Measurements from ENCODE around the gene DOK5.

DOK5 gene

GRCh38 chr20:54515793-54516628, 40.6 kb downstream of the DOK5 start:
- ATAC-seq, result no peak

DNA sequence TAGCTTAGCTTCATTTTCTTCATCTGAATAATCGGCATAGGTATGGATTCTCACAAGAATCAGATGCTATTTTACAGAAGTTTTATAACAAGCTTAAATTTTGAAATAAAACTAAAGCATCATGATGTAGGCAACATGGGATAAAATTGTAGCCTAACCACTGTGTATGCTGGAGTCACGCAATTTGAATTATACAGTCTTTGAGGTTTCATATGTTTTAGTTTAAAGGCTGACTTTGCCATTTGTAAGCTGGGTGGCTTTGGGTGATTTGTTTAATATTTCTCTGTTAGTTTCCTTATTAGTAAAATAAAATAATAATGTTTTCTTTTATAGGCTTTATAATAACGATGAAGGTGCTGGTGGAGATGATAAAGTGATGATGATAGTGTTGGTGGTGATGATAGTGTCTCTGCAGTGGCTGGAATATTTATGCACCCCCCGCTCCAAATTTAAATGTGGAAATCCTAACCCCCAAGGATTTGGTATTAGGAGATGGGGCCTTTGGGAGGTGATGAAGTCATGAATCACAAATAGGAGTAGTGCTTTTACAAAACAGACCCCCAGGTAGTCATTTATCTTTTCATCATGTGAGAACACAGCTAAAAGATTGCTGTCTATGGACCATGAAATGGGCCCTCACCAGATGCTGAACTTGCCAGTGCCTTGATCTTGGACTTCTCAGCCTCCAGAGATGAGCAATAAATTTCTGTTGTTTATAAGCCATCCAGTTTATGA, 42.0 kb downstream of the DOK5 start:
- no peak for ATAC-seq

DNA sequence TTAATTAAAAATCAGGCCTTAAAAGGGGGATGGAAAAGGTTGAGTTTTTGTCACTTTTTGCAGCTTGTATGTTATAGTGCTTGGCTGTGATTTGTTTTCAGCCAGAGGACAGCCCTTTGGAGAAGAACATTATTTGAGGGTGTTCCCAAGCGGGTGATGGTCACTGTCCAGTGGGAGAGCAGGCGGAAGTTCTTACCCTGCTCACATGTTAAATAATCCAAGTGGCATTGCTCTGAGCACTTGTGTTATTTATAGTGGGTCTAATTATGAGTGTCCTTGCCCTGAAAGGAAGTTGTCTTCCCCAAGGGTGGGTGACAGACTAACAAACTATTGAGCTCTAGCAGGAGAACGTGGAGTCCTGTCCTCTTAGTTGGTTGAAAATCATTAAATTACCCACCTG, 49.5 kb downstream of the DOK5 start:
- ATAC-seq, result no peak

DNA sequence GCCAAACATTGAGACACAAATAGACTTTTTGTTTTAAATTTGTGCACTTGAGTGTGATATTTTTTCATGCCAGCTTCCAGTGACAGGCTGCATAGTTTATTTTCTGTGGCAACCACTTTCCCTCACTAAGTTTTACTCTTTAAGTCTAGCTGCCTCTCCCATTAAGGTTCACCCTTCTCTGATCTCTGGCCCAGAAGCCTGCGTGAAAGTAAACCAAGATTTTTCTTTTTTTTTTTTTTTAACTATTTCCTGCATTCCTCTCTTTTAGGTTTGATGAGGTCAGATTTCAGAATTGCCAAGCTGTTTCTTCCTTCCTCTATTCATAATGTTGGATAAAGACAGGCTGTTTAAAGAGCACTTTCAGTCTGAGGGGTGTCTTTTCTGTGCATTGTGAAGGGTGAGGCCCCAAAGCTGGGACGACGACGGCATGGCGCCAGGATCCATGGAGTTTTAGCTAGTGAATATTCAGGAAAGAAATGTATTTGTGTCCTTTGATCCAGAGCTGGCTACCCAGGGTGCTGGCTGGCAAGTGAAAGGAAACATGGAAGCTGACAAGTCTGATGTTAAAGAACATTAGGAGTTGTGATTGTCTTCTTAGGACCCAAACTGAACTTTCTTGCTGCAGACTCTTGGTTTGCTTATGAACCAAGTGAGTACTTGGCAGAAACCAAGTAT, 50.7 kb downstream of the DOK5 start:
- no peak for ATAC-seq

- ATAC-seq, result no peak
These were observed 51.4 kb downstream of the DOK5 start for GRCh38 chr20:54526801-54527200.

GRCh38 chr20:54532573-54532972, 57.2 kb downstream of the DOK5 start:
- no peak for ATAC-seq

DNA sequence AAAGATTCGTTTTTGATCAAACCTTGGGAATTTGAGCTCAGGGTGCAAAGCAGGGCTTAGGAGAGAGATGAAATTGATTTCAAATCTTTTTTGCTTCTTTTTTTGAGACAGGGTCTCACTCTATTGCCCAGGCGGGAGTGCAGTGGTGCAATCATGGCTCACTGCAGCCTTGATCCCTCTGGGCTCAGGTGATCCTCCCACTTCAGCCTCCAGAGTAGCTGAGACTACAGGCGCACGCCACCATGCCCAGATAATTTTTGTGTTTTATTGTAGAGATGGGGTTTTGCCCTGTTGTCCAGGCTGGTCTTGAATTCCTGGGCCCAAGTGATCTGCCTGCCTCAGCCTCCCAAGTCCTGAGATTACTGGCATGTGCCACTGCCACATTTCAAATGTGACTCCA, 58.7 kb downstream of the DOK5 start:
- no peak for ATAC-seq

- ATAC-seq, result no peak
These were observed 59.6 kb downstream of the DOK5 start for GRCh38 chr20:54535033-54535432.

- ATAC-seq, result no peak
These were observed 60.4 kb downstream of the DOK5 start for GRCh38 chr20:54535746-54536145.

DNA sequence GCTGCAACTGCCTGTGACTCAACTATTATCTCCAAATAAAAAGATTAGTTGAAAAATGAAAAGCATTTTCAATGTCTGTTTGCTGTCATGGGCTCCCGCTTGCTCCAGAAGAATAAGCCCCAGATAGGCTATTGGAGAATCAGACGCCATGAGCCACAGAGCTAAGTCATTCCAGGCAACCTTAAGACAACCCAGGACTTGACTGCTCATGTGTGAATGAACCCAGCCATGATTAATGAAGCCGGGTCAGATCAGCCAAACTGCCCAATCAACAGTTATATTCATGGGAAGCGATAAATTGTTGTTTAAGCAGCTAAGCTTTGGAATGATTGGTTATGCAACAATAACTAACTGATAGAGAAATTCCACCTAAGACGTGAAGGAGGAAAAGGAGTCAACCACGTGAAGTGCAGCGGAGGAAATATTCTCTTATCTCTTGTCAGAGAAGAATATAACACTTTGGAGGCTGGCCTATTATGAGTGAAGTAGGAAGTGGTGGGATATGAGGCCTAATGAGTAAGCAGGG, 64.2 kb downstream of the DOK5 start:
- ATAC-seq, result no peak

DNA sequence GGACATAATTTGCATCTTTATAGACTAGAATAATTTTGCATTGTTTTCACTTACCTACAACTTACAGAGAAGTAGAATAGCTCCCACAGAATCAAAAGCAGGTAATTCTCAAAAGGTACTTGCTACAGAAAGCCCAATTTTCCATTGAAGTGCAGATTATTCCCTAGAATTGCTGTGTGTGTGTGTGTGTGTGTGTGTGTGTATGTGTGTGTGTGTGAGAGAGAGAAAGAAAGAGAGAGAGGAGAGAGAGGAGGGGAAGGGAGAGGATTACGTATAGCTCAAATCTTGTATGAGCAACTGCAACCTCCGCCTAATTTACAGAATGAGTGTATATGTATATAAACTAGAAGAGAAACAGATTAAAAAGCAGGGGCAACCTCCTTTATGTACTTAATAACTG, 68.0 kb downstream of the DOK5 start:
- no peak for ATAC-seq

DNA sequence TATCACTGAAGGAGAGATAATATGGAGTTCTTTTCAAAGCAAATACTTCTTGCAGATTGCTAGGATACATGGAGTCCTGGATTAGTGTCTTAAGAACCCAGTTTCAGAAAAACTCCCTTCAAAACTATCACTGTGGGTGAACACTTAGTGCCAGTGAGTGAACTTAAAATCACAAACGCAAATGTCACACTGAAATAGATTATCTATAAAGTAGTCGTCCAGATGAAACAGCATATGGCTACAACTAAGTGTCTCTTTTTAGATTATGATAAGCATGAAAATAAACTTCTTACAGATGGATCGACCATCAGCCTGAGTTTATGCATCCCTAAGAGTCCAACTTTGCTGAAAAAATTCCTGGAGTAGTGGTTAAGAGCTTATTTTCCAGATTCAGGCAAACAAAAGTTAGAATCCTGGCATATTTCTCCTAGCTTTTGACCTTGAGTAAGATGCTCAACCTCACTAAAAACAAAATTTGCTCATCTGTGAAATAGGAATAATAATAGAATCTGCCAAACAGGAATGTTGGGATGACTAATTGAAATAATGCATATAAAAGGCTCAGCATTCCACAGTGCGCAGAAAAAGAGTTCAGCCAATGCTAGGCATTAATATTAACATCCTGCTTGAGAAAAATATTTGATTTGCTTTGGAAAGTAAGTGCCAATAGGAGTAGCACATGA, 70.4 kb downstream of the DOK5 start:
- no peak for ATAC-seq

DNA sequence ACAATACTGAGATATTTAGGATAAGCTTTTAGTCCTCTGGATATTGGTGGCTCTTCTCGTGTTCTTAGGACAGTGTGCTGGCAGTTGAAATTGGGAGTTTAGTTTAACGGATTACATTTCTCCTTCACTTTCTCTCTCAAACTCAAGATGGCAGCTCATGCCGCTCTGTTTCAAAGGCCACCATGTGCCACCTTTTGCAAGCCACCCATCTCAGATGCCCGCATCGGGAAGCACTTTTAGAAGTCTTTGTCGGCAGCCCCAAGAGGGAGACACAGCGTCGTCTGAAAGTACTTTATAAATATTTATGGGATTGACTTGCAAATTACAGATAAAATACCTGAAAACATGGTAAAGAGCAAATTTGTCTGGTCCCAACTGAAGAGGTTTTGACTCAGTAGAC, 73.5 kb downstream of the DOK5 start:
- ATAC-seq, result no peak

- no peak for ATAC-seq
These were observed 74.4 kb downstream of the DOK5 start for GRCh38 chr20:54549658-54550326.

DNA sequence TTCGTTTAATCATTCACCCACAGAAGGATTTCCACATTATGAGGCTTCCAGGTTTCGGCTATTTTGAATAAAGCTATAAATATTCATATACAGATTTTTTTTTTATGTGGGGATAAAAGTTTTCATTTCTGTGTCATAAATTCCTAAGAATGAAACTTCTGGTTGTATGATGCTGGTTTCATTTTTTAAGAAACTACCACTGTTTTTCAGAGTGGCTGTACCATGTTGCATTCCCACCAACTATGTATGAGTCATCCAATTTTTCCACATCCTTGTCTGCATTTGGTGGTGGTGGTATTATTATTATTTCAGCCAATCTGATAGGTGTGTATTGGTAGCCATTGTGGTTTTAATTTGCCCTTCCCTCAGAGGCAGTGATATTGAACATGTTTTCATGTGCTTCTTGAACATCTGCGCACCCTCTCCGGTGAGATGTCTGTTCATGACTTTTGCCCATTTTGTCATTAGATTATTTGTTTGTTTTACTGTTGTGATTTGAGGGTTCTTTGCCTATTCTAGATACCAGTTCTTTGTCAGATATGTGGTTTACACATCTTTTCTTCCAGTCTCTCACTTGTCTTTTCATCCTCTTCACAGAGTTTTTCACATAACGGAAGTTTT, 75.5 kb downstream of the DOK5 start:
- ATAC-seq, result no peak

- no peak for ATAC-seq
These were observed 78.6 kb downstream of the DOK5 start for GRCh38 chr20:54554006-54554405.

GRCh38 chr20:54555150-54555549, 79.8 kb downstream of the DOK5 start:
- ATAC-seq, result no peak

DNA sequence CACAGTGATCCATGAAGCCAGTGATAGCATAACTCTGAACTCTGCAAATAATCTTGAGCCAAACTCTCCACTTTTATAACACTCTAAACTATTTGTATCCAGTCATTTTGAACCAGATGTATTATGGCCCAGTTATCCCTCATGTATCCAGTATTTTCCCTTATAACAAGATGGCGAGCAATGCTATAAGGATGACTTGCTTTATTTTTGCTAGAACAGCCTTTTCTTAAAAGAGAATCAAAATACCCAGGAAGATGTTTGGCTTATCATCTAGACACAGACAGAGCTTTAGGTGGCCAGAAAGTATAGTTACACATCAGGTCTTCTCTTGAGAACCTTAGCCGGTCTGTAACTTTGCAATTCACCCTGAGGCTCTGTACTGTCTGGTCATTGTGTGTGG, 81.0 kb downstream of the DOK5 start:
- ATAC-seq, result no peak

- ATAC-seq, result no peak
These were observed 82.6 kb downstream of the DOK5 start for GRCh38 chr20:54557806-54558590.

DNA sequence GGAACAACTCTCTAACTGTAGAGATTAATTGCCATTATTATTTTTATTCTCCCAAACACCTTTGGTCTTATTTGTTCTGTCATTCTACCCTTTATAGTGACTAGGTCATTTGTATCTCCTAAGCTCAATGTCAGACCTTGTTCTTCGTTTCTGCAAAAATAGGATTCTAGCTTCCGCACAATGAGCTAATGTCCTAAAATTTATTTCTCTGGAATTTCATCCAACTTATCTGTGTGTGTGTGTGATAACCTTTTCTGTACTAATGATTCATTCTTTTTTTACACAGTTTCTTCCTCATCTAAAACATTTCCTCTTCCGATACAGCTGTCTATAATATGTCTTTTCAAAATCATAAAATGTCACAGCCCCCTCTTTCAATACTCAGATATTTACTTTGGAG, 84.5 kb downstream of the DOK5 start:
- no peak for ATAC-seq

GRCh38 chr20:54560357-54560756, 85.0 kb downstream of the DOK5 start:
- no peak for ATAC-seq
